SK-N-SH (cell line): ENCODE measurements around the gene CTBP1. TPM values are rescaled to one million over a fixed set of nuclear protein-coding genes. Genes with fewer than 3 reads are reported as not detected.
A peak's percentile ranks its signal among the peaks of the same experiment; 100 is the strongest.

Experiments used
- CTCF ChIA-PET: fragments of 300-600, 350-600 bp; formaldehyde crosslinking; extraction: SDS; loops from one replicate; lab custom pipeline; 2021; lab: Yijun Ruan, JAX
- POLR2A ChIA-PET: fragments of 350-600 bp; sonication (Branson Sonifier 250); formaldehyde crosslinking; extraction: SDS; loops from one replicate; lab custom pipeline; 2020; ENCODE audit warnings: antibody characterized with exemption, inconsistent platforms; lab: Yijun Ruan, JAX
- DNase-seq: peaks from one replicate; pipeline ENCODE4 v3.0.0; 2012
- H2AFZ ChIP-seq: fragments of 200-600 bp; sonication (generic); 2 replicates; pipeline ENCODE4 v1.8.1; 2016; ENCODE audit warnings: antibody characterized with exemption, mild to moderate bottlenecking, low read depth
- H3F3A ChIP-seq: fragments of 200-600 bp; sonication (generic); replicated peaks from 2 replicates; pipeline ENCODE3; 2016; ENCODE audit warnings: antibody characterized with exemption, mild to moderate bottlenecking; ENCODE audit not compliant: insufficient read depth
- H3K27ac ChIP-seq, 2 experiments: fragments of 200-500 bp in 1 of 2; fragments of 200-600 bp in 1 of 2; sonication (Bioruptor generic) in 1 of 2; sonication (generic), shearing (Covaris generic) in 1 of 2; 2 replicates each; pipeline versions ENCODE4 v1.5.1 to v1.6.1; 2014 to 2016; ENCODE audit warnings: low read depth in 2 of 2, inconsistent platforms in 1 of 2, low read length in 1 of 2, mild to moderate bottlenecking in 1 of 2, mixed read lengths in 1 of 2
- H3K27me3 ChIP-seq: fragments of 200-600 bp; sonication (generic), shearing (Covaris generic); 2 replicates; pipeline ENCODE4 v1.6.1; 2016; ENCODE audit warnings: mixed run types; ENCODE audit not compliant: insufficient read depth
- H3K36me3 ChIP-seq, 2 experiments: fragments of 200-500 bp in 1 of 2; fragments of 200-600 bp in 1 of 2; sonication (Bioruptor generic) in 1 of 2; sonication (generic) in 1 of 2; replicated peaks in 1 of 2; 2 replicates each; pipeline versions ENCODE3 to v1.5.1; 2014 to 2016; ENCODE audit warnings: low read length in 1 of 2, mild to moderate bottlenecking in 1 of 2; ENCODE audit not compliant: insufficient read depth in 2 of 2, control insufficient read depth in 1 of 2
- H3K4me1 ChIP-seq, 2 experiments: fragments of 200-500 bp in 1 of 2; fragments of 200-600 bp in 1 of 2; sonication (Bioruptor generic) in 1 of 2; sonication (generic), shearing (Covaris generic) in 1 of 2; 2 replicates each; pipeline versions ENCODE4 v1.5.1 to v1.6.1; 2014 to 2016; ENCODE audit warnings: low read depth in 1 of 2, low read length in 1 of 2, mixed run types in 1 of 2; ENCODE audit not compliant: insufficient read depth in 2 of 2, control insufficient read depth in 1 of 2
- H3K4me2 ChIP-seq: fragments of 200-600 bp; sonication (generic), shearing (Covaris generic); 2 replicates; pipeline ENCODE4 v1.6.1; 2017; ENCODE audit warnings: mixed run types
- H3K4me3 ChIP-seq, 2 experiments: fragments of 200-500 bp in 1 of 2; fragments of 200-600 bp in 1 of 2; sonication (Bioruptor generic) in 1 of 2; sonication (generic), shearing (Covaris generic) in 1 of 2; 2 replicates each; pipeline versions ENCODE4 v1.5.1 to v1.8.1; 2014 to 2016; ENCODE audit warnings: low read depth in 2 of 2, inconsistent platforms in 1 of 2, low read length in 1 of 2, mild to moderate bottlenecking in 1 of 2, mixed read lengths in 1 of 2, moderate library complexity in 1 of 2
- H3K79me2 ChIP-seq: fragments of 200-600 bp; sonication (generic); 2 replicates; pipeline ENCODE4 v1.8.1; 2017; ENCODE audit warnings: mild to moderate bottlenecking; ENCODE audit not compliant: insufficient read depth
- H3K9ac ChIP-seq: fragments of 200-600 bp; sonication (generic); 2 replicates; pipeline ENCODE4 v1.6.1; 2017; ENCODE audit warnings: mixed run types
- H3K9me2 ChIP-seq: fragments of 200-600 bp; sonication (generic); 2 replicates; pipeline ENCODE4 v1.6.1; 2017; ENCODE audit warnings: mixed run types
- H3K9me3 ChIP-seq: fragments of 200-600 bp; sonication (generic); 2 replicates; pipeline ENCODE4 v1.6.1; 2017; ENCODE audit warnings: mixed run types, mild to moderate bottlenecking, moderate library complexity
- H4K20me1 ChIP-seq: fragments of 200-600 bp; sonication (generic); 2 replicates; pipeline ENCODE4 v1.6.1; 2017; ENCODE audit warnings: mild to moderate bottlenecking, mixed run types; ENCODE audit not compliant: insufficient read depth
- CHD2 ChIP-seq: fragments of 150-350 bp; IDR thresholded peaks from 2 replicates; pipeline ENCODE4 v1.6.1; 2018; ENCODE audit warnings: low read length; ENCODE audit not compliant: partially characterized antibody
- CTCF ChIP-seq: fragments of 200-600 bp; sonication (generic); IDR thresholded peaks from 2 replicates; pipeline ENCODE4 v1.6.1; 2017; ENCODE audit warnings: antibody characterized with exemption, mild to moderate bottlenecking, moderate library complexity
- ELF1 ChIP-seq: IDR thresholded peaks from 2 replicates; pipeline ENCODE4 v1.4.0; 2012
- EP300 ChIP-seq, 2 experiments: IDR thresholded peaks; 2 replicates each; pipeline versions ENCODE4 v1.4.0 to v1.6.1; 2012; ENCODE audit warnings: borderline replicate concordance in 1 of 2, low read depth in 1 of 2, low read length in 1 of 2
- EZH2phosphoT487 ChIP-seq: fragments of 200-600 bp; sonication (generic); IDR thresholded peaks from 2 replicates; pipeline ENCODE4 v1.6.1; 2017; ENCODE audit warnings: low read depth, mixed run types, mild to moderate bottlenecking, antibody characterized with exemption, moderate library complexity, borderline replicate concordance
- FOSL2 ChIP-seq: IDR thresholded peaks from 2 replicates; pipeline ENCODE4 v1.4.0; 2012; ENCODE audit warnings: low read depth, mild to moderate bottlenecking, moderate library complexity, borderline replicate concordance
- FOXM1 ChIP-seq: IDR thresholded peaks from 2 replicates; pipeline ENCODE4 v1.4.0; 2012; ENCODE audit warnings: low read depth, mild to moderate bottlenecking
- IRF3 ChIP-seq: fragments of 150-350 bp; IDR thresholded peaks from 2 replicates; pipeline ENCODE4 v1.6.1; 2016; ENCODE audit warnings: mild to moderate bottlenecking, low read depth, low read length
- JUND ChIP-seq: IDR thresholded peaks from 2 replicates; pipeline ENCODE4 v1.4.0; 2012
- PBX3 ChIP-seq: IDR thresholded peaks from 2 replicates; pipeline ENCODE4; 2012
- POLR2AphosphoS5 ChIP-seq: IDR thresholded peaks from 2 replicates; pipeline ENCODE4 v1.6.1; 2012; ENCODE audit warnings: low read depth, low read length
- RAD21 ChIP-seq: IDR thresholded peaks from 2 replicates; pipeline ENCODE4 v1.6.1; 2012; ENCODE audit warnings: mild to moderate bottlenecking, low read length
- RFX5 ChIP-seq: IDR thresholded peaks from 2 replicates; pipeline ENCODE4 v1.6.1; 2012; ENCODE audit warnings: mild to moderate bottlenecking, improper control_type of control experiment, low read length
- RXRA ChIP-seq: IDR thresholded peaks from 2 replicates; pipeline ENCODE4 v1.4.0; 2012; ENCODE audit warnings: low read depth, mild to moderate bottlenecking, borderline replicate concordance
- SIN3A ChIP-seq: IDR thresholded peaks from 2 replicates; pipeline ENCODE4 v1.6.1; 2012; ENCODE audit warnings: low read depth, mild to moderate bottlenecking, low read length, moderate library complexity, borderline replicate concordance
- TCF12 ChIP-seq: IDR thresholded peaks from 2 replicates; pipeline ENCODE4 v1.4.0; 2012
- USF2 ChIP-seq: fragments of 150-350 bp; IDR thresholded peaks from 2 replicates; pipeline ENCODE4 v1.6.1; 2017; ENCODE audit warnings: antibody characterized with exemption, low read length, low read depth, borderline replicate concordance
- YY1 ChIP-seq: IDR thresholded peaks from 2 replicates; pipeline ENCODE4 v1.4.0; 2012; ENCODE audit warnings: low read depth, mild to moderate bottlenecking
- WGBS: methylation state at CpG from one replicate; pipeline ENCODE4 v1.1.6; 2017; ENCODE audit warnings: low lambda C conversion rate; 5-methylcytosine and 5-hydroxymethylcytosine counted together
- polyA plus RNA-seq, 3 experiments: library from polyadenylated mRNA; depleted of rRNA; stranded (reverse); fragments of >200 nt; gene quantifications; 2 replicates each; pipeline ENCODE4 v1.2.3, GENCODE V29; 2012

The CTBP1 gene
- polyA plus RNA-seq, 1 of the 3 experiments (the other 2 are of a cell fraction): 183 TPM

GRCh38 chr4:1288786-1289185 is 39.9 kb upstream of the CTBP1 start:
- Histone ChIP-seq H2AFZ (peak overlapping the region; percentile 82), H3K79me2 (peaks cover 41% of the 10 kb centered on the region), H3K27ac (peak overlapping the region; percentile 61 to 86; a peak in 3 of 4 replicates), H3K9me3 (no peaks in the 10 kb centered on the region), H3K27me3 (no peaks in the 10 kb centered on the region)
- TF ChIP-seq TCF12 (no peak), USF2 (no peak), FOXM1 (no peak), EP300 (IDR thresholded peaks at IDR 0.05; ENCODE audit: borderline replicate concordance in 1 of 2, low read depth in 1 of 2, low read length in 1 of 2) (no peak), ELF1 (no peak), CTCF (no peak), IRF3 (no peak), FOSL2 (no peak), CHD2 (no peak), RXRA (no peak), YY1 (no peak), POLR2AphosphoS5 (no peak), RFX5 (no peak), SIN3A (no peak), RAD21 (no peak), EZH2phosphoT487 (no peak), JUND (no peak), PBX3 (no peak)
- TF ChIP-seq, all 33 proteins: peak for 0
- Histone ChIP-seq H4K20me1 (peaks cover 33% of the 10 kb centered on the region), H3K36me3 (no peaks in the 10 kb centered on the region), H3F3A (peaks cover 3% of the 10 kb centered on the region), H3K9me2 (no peaks in the 10 kb centered on the region), H3K4me1 (peaks cover 0 to 22% of the 10 kb centered on the region in 2 experiments; a peak in 3 of 4 replicates), H3K4me3 (peak overlapping the region; percentile 86 to 95), H3K9ac (peak overlapping the region; percentile 80), H3K4me2 (peak overlapping the region; percentile 92)
- no peak for DNase-seq
- CTCF ChIA-PET: interaction anchor here (0.7 to 1.5 kb wide), 4 partner anchors 40 to 161 kb away, joined by 3 read pairs; no protein-coding TSS in a partner anchor
- POLR2A ChIA-PET: interaction anchor here (0.8 to 1.2 kb wide), 3 partner anchors 21 to 58 kb away, joined by 5 to 6 read pairs (median 6); partner anchors contain the start of gene UVSSA
- WGBS: 53% methylated on average over 7 of the region's 7 CpGs
